Measurements from ENCODE around the gene DIS3L. TPM values are rescaled to one million over a fixed set of nuclear protein-coding genes. Genes with fewer than 3 reads are reported as not detected.

Gene DIS3L
- total RNA-seq, 8 experiments from 2014 or later, result 12.1 to 27.6 (median 18.5) TPM

GRCh38 chr15:66287461-66288057 lies 5.8 kb upstream of the DIS3L start:
- WGBS, 10 experiments, result 3 to 27% (median 12%) methylated on average over 2 to 6 of the region's 6 CpGs
- Histone ChIP-seq H3K27ac (no peak overlapping the region), H3K4me1 (replicated peaks in 1 of 2) (peaks cover 12 to 14% of the 10 kb centered on the region in 2 donors), H3K4me3 (no peak overlapping the region)
- in situ Hi-C loops (cut with MboI; ENCODE audit: low pct_unique_long_range_greater_than_20kb in 2 of 9, low sequenced_read_pairs in 9 of 9, unreplicated experiment in 9 of 9), result loop anchor here in 2 of 9 experiments (25.0 kb wide), 1 partner anchor 375 kb away; no protein-coding TSS in a partner anchor
- peak in 2 of 8 experiments; percentile 33 to 64 for ATAC-seq (replicated peaks in 6 of 8)

- ATAC-seq (replicated peaks in 6 of 8), result no peak
- in situ Hi-C loops (cut with MboI; ENCODE audit: low pct_unique_long_range_greater_than_20kb in 2 of 9, low sequenced_read_pairs in 9 of 9, unreplicated experiment in 9 of 9), result loop anchor here in 2 of 9 experiments (25.0 kb wide), 1 partner anchor 376 kb away; no protein-coding TSS in a partner anchor
- no peak overlapping the region for H3K4me3 ChIP-seq
- peaks cover 17 to 20% of the 10 kb centered on the region in 2 donors for H3K4me1 ChIP-seq (replicated peaks in 1 of 2)
- no peak overlapping the region for H3K27ac ChIP-seq
Measured at GRCh38 chr15:66288093-66288492, 5.3 kb upstream of the DIS3L start.

GRCh38 chr15:66288551-66289185 lies 4.7 kb upstream of the DIS3L start:
- Histone ChIP-seq H3K27ac (no peak overlapping the region), H3K4me3 (no peak overlapping the region), H3K4me1 (replicated peaks in 1 of 2) (peaks cover 18 to 21% of the 10 kb centered on the region in 2 donors)
- no peak for ATAC-seq (replicated peaks in 6 of 8)
- 39 to 100% (median 80%) methylated on average over 1 to 6 of the region's 6 CpGs for whole genome bisulfite sequencing, 10 experiments
- in situ Hi-C loops (cut with MboI; ENCODE audit: low pct_unique_long_range_greater_than_20kb in 2 of 9, low sequenced_read_pairs in 9 of 9, unreplicated experiment in 9 of 9), result loop anchor here in 2 of 9 experiments (25.0 kb wide), 1 partner anchor 376 kb away; no protein-coding TSS in a partner anchor

- Histone ChIP-seq H3K4me3 (no peak overlapping the region), H3K4me1 (replicated peaks in 1 of 2) (peaks cover 25% of the 10 kb centered on the region in 2 donors), H3K27ac (no peak overlapping the region)
- ATAC-seq (replicated peaks in 6 of 8), result no peak
- WGBS, 10 experiments, result 71 to 93% (median 80%) methylated on average over 1 to 2 of the region's 3 CpGs; no CpG with 5 or more reads in 7 of the 10 experiments
- in situ Hi-C loops (cut with MboI; ENCODE audit: low pct_unique_long_range_greater_than_20kb in 2 of 9, low sequenced_read_pairs in 9 of 9, unreplicated experiment in 9 of 9), result loop anchor here in 2 of 9 experiments (25.0 kb wide), 1 partner anchor 378 kb away; no protein-coding TSS in a partner anchor
Measured at GRCh38 chr15:66290007-66290406, 3.4 kb upstream of the DIS3L start.

- in situ Hi-C loops (cut with MboI; ENCODE audit: low pct_unique_long_range_greater_than_20kb in 2 of 9, low sequenced_read_pairs in 9 of 9, unreplicated experiment in 9 of 9), result loop anchor here in 2 of 9 experiments (25.0 kb wide), 1 partner anchor 378 kb away; no protein-coding TSS in a partner anchor
- Histone ChIP-seq H3K27ac (no peak overlapping the region), H3K4me3 (no peak overlapping the region), H3K4me1 (replicated peaks in 1 of 2) (peaks cover 30 to 31% of the 10 kb centered on the region in 2 donors)
- ATAC-seq (replicated peaks in 6 of 8), result no peak
Measured at GRCh38 chr15:66290518-66290917, 2.9 kb upstream of the DIS3L start.

- Histone ChIP-seq H3K4me1 (replicated peaks in 1 of 2) (peaks cover 31 to 33% of the 10 kb centered on the region in 2 donors), H3K4me3 (no peak overlapping the region), H3K27ac (no peak overlapping the region)
- ATAC-seq (replicated peaks in 6 of 8), result no peak
- 0 to 100% (median 69%) methylated on average over 1 to 5 of the region's 6 CpGs; no CpG with 5 or more reads in 4 of the 10 experiments for WGBS, 10 experiments
- in situ Hi-C loops (cut with MboI; ENCODE audit: low pct_unique_long_range_greater_than_20kb in 2 of 9, low sequenced_read_pairs in 9 of 9, unreplicated experiment in 9 of 9), result loop anchor here in 2 of 9 experiments (25.0 kb wide), 1 partner anchor 380 kb away; no protein-coding TSS in a partner anchor
Measured at GRCh38 chr15:66291816-66292570, 1.4 kb upstream of the DIS3L start.

- WGBS, 10 experiments, result 21 to 100% (median 70%) methylated on average over 1 to 16 of the region's 22 CpGs
- H3K4me1 ChIP-seq (replicated peaks in 1 of 2), result peaks cover 30 to 31% of the 10 kb centered on the region in 2 donors
- ATAC-seq (replicated peaks in 6 of 8), result no peak
- in situ Hi-C loops (cut with MboI; ENCODE audit: low pct_unique_long_range_greater_than_20kb in 2 of 9, low sequenced_read_pairs in 9 of 9, unreplicated experiment in 9 of 9), result loop anchor here in 2 of 9 experiments (25.0 kb wide), 1 partner anchor 380 kb away; no protein-coding TSS in a partner anchor
- peak overlapping the region; percentile 88 to 93 for H3K27ac ChIP-seq
- peak overlapping the region; percentile 39 to 58 (median 48) for H3K4me3 ChIP-seq
Measured at GRCh38 chr15:66292571-66293418, 573 bp upstream of the DIS3L start.

GRCh38 chr15:66294157-66294931 lies 976 bp downstream of the DIS3L start:
- ATAC-seq (replicated peaks in 6 of 8), result peak in 7 of 8 experiments; percentile 5 to 28 (median 14)
- peak overlapping the region; percentile 39 to 58 (median 48) for H3K4me3 ChIP-seq
- peaks cover 30 to 35% of the 10 kb centered on the region in 2 donors for H3K4me1 ChIP-seq (replicated peaks in 1 of 2)
- in situ Hi-C loops (cut with MboI; ENCODE audit: low pct_unique_long_range_greater_than_20kb in 2 of 9, low sequenced_read_pairs in 9 of 9, unreplicated experiment in 9 of 9), result loop anchor here in 2 of 9 experiments (25.0 kb wide), 1 partner anchor 382 kb away; no protein-coding TSS in a partner anchor
- H3K27ac ChIP-seq, result peak overlapping the region; percentile 88 to 93
- 0 to 42% (median 11%) methylated on average over 1 to 9 of the region's 16 CpGs; no CpG with 5 or more reads in 1 of the 10 experiments for WGBS, 10 experiments

GRCh38 chr15:66294932-66295235 lies 1.5 kb downstream of the DIS3L start:
- Histone ChIP-seq H3K27ac (no peak overlapping the region), H3K4me3 (no peak overlapping the region), H3K4me1 (replicated peaks in 1 of 2) (peaks cover 30 to 35% of the 10 kb centered on the region in 2 donors)
- no peak for ATAC-seq (replicated peaks in 6 of 8)
- 0 to 62% (median 47%) methylated on average over 1 to 3 of the region's 3 CpGs; no CpG with 5 or more reads in 2 of the 10 experiments for WGBS, 10 experiments
- in situ Hi-C loops (cut with MboI; ENCODE audit: low pct_unique_long_range_greater_than_20kb in 2 of 9, low sequenced_read_pairs in 9 of 9, unreplicated experiment in 9 of 9), result loop anchor here in 2 of 9 experiments (25.0 kb wide), 1 partner anchor 383 kb away; no protein-coding TSS in a partner anchor

- no peak overlapping the region for H3K4me3 ChIP-seq
- in situ Hi-C loops (cut with MboI; ENCODE audit: low pct_unique_long_range_greater_than_20kb in 2 of 9, low sequenced_read_pairs in 9 of 9, unreplicated experiment in 9 of 9), result loop anchor here in 2 of 9 experiments (25.0 kb wide), 1 partner anchor 384 kb away; no protein-coding TSS in a partner anchor
- 40 to 88% (median 75%) methylated on average over 1 to 5 of the region's 5 CpGs; no CpG with 5 or more reads in 1 of the 10 experiments for WGBS, 10 experiments
- ATAC-seq (replicated peaks in 6 of 8), result no peak
- H3K4me1 ChIP-seq (replicated peaks in 1 of 2), result peaks cover 30 to 35% of the 10 kb centered on the region in 2 donors
- H3K27ac ChIP-seq, result no peak overlapping the region
Measured at GRCh38 chr15:66296186-66296585, 2.8 kb downstream of the DIS3L start.

- Histone ChIP-seq H3K4me3 (no peak overlapping the region), H3K27ac (no peak overlapping the region), H3K4me1 (replicated peaks in 1 of 2) (peaks cover 19 to 21% of the 10 kb centered on the region in 2 donors)
- WGBS, 10 experiments, result 7 to 100% (median 71%) methylated on average over 1 to 4 of the region's 4 CpGs; no CpG with 5 or more reads in 2 of the 10 experiments
- peak in 2 of 8 experiments; percentile 7 to 15 for ATAC-seq (replicated peaks in 6 of 8)
- in situ Hi-C loops (cut with MboI; ENCODE audit: low pct_unique_long_range_greater_than_20kb in 2 of 9, low sequenced_read_pairs in 9 of 9, unreplicated experiment in 9 of 9), result loop anchor here in 2 of 9 experiments (25.0 kb wide), 1 partner anchor 387 kb away; no protein-coding TSS in a partner anchor
Measured at GRCh38 chr15:66298803-66299251, 5.5 kb downstream of the DIS3L start.

All from motor neuron (in vitro differentiated cells).